Stimulated activated CD4-positive, alpha-beta T cell treated with anti-CD3 and anti-CD28 coated beads, Interleukin-12 subunit alpha, Interleukin-12 subunit beta, amount 100 ng/mL, for 24 hours (primary cell): ENCODE results near the gene TCF3.
A peak's percentile ranks its signal among the peaks of the same experiment; 100 is the strongest.
"Not testable (repeated sequence)": the region's sequence is repeated elsewhere in the genome, so short reads cannot be mapped to it uniquely, and the experiment has no call there.

ENCODE experiments used
- DNase-seq, 2 experiments: peaks; one replicate each; pipeline ENCODE4 v3.0.0-alpha.2; 2020; ENCODE audit warnings: low read depth in 2 of 2

TCF3 gene

GRCh38 chr19:1650650-1651567, 1.5 kb downstream of the TCF3 start:
- peak in 1 of 2 experiments; percentile 57 for DNase-seq

GRCh38 chr19:1649706-1650649, 2.4 kb downstream of the TCF3 start:
- no peak for DNase-seq

GRCh38 chr19:1648920-1649541, 3.4 kb downstream of the TCF3 start:
- no peak for DNase-seq

GRCh38 chr19:1648459-1648849, 4.0 kb downstream of the TCF3 start:
- no peak for DNase-seq

- DNase-seq: no peak
Measured at GRCh38 chr19:1647501-1648458, 4.6 kb downstream of the TCF3 start.

GRCh38 chr19:1646659-1647453, 5.6 kb downstream of the TCF3 start:
- DNase-seq: no peak

- DNase-seq: no peak
Measured at GRCh38 chr19:1646149-1646548, 6.3 kb downstream of the TCF3 start.

- DNase-seq: no peak
Measured at GRCh38 chr19:1645299-1645698, 7.1 kb downstream of the TCF3 start.

GRCh38 chr19:1644070-1644469, 8.3 kb downstream of the TCF3 start:
- no peak for DNase-seq

GRCh38 chr19:1640893-1641448, 11.4 kb downstream of the TCF3 start:
- DNase-seq: not testable (repeated sequence)

- DNase-seq: no peak
Measured at GRCh38 chr19:1636325-1637236, 15.8 kb downstream of the TCF3 start.

- DNase-seq: no peak
Measured at GRCh38 chr19:1634938-1635243, 17.5 kb downstream of the TCF3 start.

- DNase-seq: no peak
Measured at GRCh38 chr19:1634242-1634937, 18.0 kb downstream of the TCF3 start.

- no peak for DNase-seq
Measured at GRCh38 chr19:1633269-1633826, 19.1 kb downstream of the TCF3 start.

- DNase-seq: no peak
Measured at GRCh38 chr19:1632462-1633268, 19.8 kb downstream of the TCF3 start.

GRCh38 chr19:1631557-1632100, 20.8 kb downstream of the TCF3 start:
- DNase-seq: no peak

GRCh38 chr19:1630811-1631210, 21.6 kb downstream of the TCF3 start:
- no peak for DNase-seq
